ENCODE measurements around the gene PHETA2. TPM values are rescaled to one million over a fixed set of nuclear protein-coding genes. Genes with fewer than 3 reads are reported as not detected.
"Not testable (repeated sequence)": the region's sequence is repeated elsewhere in the genome, so short reads cannot be mapped to it uniquely, and the experiment has no call there.

The PHETA2 gene
- total RNA-seq, 1 donor from 2014 or later = 3.0 TPM

DNA sequence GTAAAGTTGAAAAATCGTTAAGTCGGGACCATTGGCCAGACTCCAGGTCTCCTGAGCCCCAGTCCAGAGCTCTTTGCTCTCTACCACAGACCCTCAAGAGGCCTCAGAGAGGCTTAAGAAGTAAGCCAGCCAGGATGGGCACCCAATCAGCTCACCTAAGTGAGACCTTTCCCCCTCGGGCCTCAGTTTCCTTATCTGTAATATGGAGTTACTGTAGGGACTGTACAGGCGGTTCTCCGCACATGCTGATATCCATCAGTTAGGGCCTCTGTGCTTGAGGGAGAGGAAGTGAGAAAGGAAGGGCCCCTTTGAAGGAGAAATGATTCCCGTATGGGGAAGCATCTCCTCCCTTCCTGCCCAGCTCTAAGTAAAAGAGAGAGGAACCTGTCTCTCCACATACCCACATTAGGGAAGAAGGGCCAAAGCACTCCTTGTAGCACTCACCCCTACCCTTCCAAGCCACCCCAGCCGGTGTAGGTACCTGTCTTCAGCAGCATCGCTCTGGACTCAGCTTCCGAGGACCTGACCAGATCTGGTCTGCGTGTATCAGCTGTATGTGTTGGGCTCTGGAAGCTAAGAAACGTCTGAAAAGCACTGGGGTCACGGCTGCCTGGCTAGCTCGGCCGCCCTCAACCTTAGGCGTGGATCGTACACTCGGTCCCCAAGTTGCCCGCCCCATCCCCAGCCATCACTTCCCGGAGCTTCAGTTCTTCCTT lies 4.1 kb upstream of the PHETA2 start:
- no peak for DNase-seq

DNA sequence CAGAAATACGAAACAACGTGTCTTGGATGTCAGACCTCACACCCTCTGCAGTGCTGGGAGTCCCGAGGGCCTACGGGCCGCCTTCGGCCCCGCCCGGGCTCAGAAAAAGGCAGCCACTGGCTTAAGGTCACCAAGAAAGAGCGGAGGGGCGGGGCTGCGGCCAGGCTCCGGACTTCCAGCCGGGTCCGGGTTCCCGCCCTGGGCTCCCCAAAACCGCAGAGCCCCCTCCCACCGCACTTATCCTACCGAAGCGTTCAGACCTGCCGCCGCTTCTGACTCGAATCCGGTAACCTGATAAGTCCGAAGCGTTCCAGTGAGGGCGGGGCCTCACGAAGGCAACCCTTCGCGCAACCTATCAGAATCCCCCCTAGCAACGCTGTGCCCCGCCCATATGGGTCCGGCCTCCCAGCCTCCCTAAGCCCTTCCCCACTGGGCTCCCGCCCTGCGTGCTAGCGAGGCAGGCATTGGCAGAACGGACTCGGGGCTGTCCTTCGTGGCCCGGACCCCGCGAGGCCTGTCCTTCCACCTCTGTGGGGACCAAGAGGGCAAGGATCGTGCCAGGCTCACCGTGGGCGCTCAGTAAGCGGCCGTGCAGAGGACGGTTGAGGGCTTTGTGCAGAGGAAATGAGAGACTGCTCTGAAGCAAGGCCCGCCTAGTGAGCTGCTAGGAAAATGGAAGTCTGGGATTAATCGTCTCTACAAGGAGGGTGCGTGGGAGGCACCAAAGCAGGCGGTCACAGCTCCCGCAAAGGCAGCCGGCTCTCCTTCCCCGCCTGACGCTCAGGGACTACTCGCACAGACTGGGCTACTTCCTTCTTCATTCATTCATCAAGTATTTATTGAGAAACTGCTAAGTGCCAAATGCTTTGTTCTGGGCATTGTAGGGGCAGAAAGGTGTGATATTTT lies 3.3 kb upstream of the PHETA2 start, which contains the start of gene NAGA:
Gene NAGA (minus strand): TSS at position 296 of the 906 bp plus-strand sequence. CDS start 515 bp downstream, outside the sequence.
- peak; percentile 97 for DNase-seq

DNA sequence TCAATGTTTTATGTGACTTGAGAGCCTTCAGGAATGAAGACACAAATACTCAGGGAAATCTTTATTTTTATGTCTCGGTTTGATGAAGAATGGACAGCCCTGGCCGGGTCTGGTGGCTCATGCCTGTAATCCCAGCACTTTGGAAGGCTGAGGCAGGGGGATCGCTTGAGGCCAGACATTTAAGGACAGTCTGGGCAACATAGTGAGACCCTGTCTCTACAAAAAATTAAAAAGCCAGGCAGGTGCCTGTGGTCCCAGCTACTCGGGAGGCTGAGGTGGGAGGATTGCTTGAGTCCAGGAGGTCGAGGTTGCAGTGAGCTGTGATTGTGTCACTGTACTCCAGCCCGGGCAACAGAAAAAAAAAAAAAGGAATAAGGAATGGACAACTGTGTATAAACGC lies 2.5 kb upstream of the PHETA2 start:
- DNase-seq = not testable (repeated sequence)

DNA sequence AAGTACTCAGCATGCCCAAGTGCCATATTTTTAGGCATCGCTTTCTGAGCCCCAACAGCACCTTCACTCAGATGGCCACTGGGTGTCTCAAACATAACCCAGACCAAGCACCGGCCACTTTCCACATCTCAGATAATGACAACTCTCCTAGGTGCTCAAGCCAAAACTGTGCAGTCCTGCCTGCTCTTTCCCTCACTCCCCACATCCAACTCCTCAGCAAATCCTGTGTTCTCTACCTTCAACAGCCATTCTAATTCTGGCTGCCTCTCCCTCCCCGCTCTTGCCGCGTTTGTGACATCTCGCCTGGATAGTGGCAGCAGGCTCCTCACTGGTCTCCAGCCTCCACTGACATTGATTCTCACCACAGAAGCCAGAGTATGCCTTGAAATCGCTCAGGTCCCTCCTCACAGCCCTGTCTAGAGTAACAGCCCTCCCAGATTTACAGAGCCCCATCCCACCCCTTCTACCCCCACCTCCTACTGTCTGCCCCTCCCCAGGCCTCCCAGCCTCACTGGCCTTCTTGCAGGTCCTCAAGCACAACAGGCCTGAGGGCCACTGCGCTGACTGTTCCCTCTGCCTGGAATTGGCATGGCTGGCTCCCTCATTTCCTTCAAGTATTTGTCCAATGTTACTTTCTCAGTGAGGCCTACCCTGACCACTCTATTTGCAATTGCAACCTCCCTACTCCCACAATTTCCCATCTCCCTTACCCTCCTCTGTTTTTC lies 1.3 kb upstream of the PHETA2 start:
- no peak for DNase-seq

DNA sequence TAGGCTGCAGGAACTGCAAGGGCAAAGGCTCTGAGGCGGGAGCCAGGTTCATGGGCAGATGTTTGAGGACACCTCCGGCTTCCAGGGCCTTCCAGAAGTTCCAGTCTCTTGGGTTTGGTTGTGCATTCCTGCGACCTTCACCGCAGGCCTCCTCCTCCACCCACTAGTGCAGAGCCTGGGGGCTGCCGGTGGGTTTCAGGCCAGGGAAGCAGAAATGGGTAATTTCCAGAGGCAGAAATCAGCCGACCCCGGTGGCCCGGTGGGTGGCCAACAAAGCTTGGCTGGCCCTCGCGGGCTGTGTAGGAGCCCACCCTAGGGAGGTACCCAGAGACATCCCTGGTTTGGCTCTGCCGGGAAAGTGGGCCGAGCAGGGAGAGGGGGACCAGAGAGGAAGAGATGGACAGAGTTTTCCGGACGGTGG lies 417 bp upstream of the PHETA2 start:
- no peak for DNase-seq

DNA sequence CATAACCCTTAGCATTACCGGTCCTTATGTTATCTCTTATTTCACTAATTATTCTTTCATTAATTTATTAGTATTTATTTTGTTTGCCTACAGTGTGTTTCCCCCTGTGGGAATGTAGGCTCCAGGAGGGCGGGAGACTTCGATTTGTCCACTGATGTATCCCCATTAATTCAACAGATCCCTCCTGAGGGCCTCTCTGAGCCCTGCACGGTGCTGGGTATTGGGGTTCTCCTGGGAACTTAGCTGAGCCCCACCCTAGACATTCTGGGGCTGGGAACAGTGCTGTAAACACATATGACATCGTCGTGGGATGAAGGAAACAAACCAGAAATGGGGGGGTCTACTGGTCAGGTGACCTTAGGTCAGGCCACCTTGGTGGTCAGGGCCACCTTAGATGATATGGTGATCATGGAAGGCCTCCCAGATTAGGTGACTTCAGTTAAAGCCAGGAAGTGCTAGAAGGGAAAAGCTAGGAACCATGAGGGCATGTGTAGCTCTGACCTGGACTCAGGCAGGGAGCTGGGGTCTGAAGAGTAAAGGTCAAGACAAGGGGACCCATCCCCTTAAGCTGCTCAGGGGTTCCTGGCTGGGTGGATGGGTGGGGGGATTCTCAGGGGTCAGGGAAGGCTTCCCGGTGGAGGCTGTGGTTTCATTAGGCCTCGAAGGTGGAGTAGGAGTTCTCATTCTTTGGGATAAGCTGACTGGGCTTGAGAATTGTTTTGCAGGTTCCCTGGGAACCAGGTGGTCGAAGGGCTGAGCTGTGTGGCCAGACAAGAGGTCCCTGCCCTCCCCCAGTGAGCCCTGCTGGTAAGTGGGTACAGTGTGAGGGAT lies 1.0 kb downstream of the PHETA2 start:
- no peak for DNase-seq

DNA sequence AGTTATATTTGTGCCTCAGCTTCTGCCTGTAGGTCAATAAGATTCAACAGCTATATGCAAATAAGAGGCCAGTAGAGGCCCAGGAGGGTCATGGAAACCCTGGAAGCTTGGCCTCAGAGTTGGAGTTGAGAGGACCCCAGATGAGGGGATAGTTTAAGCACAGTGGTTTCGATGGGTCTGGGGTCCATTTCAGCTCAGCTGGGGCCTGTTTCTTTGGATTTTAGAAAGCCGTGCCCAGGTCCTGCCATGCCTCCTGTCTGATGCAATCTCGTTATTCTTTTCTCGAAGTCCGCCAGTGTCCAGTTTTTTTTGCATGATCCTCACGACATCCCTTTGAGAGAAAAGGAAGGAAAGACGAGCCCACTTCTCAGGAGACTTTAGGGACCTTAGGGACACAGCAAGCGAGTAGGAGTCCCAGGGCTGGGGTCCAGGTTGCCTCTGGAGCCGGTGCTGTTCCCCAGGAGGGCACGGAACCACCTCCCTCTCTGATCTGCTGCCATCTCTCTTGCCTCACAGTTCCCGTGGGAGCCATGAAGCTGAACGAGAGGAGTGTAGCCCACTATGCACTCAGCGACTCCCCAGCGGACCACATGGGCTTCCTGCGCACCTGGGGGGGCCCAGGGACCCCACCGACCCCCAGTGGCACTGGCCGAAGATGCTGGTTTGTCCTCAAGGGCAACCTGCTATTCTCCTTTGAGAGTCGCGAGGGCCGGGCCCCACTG lies 2.9 kb downstream of the PHETA2 start:
- DNase-seq = no peak

DNA sequence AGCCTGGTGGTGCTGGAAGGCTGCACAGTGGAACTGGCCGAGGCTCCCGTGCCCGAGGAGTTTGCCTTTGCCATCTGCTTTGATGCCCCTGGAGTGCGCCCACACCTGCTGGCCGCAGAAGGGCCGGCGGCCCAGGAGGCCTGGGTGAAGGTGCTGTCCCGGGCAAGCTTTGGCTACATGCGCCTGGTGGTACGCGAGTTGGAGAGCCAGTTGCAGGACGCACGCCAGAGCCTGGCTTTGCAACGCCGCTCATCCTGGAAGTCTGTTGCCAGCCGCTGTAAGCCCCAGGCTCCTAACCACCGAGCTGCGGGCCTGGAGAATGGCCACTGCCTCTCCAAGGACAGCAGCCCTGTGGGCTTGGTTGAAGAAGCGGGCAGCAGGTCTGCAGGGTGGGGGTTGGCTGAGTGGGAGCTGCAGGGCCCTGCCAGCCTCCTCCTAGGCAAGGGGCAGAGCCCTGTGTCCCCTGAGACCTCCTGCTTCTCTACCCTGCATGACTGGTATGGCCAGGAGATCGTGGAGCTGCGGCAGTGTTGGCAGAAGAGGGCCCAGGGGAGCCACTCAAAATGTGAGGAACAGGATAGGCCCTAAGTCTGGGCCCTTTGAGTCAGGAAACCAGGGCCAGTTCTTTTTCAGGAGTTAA lies 3.6 kb downstream of the PHETA2 start:
- no peak for DNase-seq

DNA sequence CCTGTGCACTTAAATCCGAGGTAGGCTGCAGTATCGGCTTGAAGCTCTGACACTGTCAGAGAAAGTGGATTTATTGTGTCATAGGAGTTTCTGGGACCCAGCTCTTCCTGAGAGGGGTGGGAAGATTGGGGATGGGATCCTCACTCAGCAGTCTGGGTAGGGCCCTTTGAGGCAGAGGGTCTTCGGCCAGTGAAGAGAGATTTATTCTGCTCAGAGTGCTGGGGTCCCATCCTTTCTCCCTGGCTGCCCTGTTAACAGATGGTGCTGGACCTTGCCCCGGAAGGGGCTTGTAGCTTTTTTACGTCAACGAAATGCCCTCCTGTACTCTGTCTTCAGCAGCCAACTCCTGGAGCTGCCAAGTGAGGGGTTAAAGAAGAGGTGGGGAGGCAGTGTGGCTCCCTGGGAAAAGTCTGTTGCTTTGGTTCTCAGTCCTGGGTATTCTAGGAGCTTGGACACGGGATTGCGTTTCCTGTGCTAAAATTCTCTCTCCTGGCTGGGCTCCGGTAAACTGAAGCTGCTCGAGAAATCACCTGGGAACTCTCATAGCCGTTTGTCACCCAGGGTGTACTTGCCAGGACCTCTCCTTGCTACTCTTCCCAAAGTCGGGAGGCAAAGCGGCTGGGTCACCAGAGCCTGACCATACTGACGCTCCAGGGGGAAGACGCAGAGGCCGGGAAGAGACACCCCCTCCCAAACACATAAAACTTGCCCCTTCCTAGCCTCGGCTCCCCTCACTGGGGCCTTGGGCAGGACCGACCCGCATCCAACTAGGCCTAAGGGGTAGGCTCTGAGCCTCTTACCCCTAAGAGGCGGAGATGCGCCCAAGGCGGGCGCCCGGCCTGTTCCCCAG lies 4.6 kb downstream of the PHETA2 start:
- DNase-seq = no peak

DNA sequence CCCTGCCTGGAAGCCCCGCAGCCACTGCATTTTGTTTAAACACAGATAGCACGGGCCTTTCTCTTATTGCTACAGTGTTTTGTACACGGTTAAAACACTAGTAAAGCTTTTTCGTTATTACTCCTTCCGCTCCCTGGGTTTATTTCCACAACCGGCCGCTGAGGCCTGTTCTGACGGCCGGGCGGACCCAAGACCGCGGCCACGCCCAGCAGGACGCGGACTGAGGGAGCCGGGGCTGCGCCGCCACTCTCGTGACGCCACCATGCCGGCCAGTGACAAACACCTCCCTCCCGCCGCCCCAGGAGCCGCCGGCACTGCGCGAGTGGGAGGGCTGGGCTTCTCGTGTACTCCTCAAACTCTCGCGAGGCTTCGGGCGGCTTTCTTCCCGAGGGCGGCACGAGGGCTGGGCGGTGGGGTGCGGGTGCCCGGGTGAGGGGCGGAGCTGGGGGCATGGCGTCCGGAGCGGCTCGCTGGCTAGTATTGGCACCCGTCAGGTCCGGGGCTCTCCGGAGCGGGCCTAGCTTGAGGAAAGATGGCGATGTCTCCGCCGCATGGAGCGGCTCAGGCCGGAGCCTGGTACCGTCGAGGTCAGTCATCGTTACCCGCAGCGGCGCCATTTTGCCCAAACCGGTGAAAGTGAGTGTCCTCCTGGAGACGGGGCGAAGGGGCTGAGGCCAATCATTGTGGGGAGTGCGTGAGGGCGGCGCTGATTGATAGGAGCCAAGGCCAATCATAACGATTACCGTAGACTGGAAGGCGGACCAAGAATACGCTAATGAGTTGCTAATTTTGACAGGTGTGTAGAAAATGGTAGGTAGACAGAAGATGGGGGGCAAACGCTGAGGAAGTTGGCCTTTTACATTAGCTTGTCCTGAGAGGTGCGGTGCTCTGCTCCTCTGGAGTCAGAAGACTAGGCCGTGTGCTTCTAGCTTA lies 5.5 kb downstream of the PHETA2 start, which contains the start of gene SMDT1:
Gene SMDT1 (plus strand): TSS at position 382 of the 933 bp plus-strand sequence. CDS start 69 bp downstream, at position 451.
- DNase-seq = peak; percentile 99

DNA sequence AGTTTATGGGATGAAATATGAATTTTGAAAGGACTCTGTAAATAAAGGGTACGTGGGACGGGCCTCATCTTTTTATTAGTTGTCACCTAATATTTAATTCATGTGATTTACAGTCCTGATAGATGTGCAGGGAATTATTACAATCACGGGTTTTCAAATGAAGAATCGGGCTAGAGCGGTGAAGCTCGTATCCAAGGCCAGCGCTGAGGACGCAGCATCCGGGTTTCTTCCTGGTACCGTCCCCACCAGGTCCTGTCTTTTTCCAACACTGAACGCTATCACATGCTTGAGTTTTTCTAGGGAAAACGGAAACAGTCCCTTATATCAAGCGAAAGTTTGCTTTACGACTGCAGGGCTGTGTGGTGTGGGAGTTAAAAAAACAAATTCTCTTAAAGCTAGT lies 6.2 kb downstream of the PHETA2 start:
- peak; percentile 7 for DNase-seq

DNA sequence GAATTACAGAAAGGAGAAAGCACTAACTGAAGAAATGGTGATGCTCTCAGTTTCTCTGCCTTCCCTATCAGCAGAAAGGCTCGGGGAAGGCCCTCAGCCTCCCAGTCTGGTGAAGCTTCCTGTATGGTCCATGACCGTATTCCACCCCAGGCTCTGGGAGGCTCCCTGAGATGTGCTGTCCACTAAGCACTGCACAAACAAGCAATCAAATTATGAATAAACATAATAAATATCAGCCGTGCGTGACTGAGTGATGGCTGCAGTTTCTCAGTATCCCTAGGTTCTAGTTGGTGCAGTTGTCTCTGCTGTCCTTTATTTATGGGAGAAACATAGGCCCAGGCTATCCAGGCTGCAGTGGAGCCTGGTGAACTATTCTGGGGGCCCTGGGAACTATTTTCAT lies 9.1 kb downstream of the PHETA2 start:
- DNase-seq = no peak

DNA sequence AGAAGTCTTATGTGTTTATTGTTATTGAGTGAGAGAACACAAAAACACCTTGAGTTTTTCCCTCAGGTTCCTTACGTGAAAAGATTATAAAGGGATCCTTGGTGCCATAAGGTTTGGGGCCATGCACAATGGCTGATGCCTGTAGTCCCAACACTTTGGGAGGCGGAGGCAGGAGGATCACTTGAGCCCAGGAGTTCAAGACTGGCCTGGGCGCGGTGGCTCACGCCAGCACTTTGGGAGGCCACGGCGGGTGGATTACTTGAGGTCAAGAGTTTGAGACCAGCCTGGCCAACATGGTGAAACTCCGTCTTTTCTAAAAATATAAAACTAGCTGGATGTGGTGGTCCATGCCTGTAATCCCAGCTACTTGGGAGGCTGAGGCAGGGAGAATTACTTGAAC lies 10.8 kb downstream of the PHETA2 start:
- no peak for DNase-seq

DNA sequence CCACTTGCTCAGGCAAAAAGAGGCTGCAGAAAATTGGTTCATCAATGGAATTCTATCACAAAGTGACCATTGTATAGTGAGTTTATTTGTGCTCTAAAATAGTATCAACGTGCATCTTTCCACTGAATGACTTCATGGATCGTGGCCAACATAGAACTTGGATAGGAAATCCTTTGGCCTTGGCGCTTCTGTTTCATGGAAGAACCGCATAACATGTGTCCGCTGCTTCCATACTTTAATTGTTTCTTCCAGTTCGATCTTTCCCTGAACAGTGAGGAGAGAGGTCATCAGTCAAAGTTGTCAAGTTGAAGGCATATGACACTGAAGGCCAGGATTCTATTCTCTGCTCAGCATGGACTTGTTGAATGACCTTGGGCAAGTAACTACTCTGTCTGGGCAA lies 12.0 kb downstream of the PHETA2 start:
- no peak for DNase-seq

DNA sequence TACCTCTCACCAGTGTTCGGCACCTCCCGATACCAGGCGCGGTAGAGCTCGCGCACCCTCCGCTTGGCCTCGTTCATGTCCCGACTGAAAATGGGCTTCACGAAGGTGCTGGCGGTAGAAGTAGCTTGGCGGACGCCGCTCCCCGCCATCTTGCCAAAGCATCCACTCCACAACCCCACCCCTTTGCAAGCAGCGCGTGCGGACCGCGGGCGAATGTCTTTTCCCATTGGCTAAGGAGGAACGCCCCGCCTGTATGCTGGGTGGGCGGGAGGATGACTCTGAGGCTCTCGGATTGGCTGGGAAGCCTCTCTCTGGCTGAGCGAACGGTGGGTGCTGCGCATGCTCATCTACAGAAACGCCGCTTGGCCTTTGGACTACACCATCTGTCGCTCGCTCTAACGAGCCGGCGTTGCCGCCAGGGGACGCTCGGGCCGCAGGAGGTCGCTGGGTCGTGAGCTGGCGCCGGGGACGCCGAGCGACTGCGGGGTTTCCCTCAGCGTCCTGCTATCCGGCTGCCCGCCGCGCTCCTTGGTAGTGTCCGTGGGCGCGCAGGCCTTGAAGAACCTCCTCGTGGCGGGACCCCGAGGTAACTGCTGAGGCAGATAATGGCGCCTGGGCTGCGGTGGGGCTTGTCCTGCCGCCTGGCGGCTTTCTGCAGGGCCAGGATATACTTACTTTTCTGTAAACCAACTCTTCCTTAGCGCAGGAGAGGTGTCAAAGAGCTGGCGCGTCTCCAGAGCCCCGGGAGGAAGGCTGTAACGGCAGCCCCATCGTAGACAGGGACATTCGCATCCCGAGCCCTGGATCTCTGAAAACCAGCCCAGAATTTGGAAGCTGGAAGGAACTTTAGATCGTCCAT lies 16.8 kb downstream of the PHETA2 start, which contains the start of gene NDUFA6:
Gene NDUFA6 (minus strand): TSS at position 177 of the 859 bp plus-strand sequence. CDS start 28 bp downstream, at position 149.
- DNase-seq = peak; percentile 99

DNA sequence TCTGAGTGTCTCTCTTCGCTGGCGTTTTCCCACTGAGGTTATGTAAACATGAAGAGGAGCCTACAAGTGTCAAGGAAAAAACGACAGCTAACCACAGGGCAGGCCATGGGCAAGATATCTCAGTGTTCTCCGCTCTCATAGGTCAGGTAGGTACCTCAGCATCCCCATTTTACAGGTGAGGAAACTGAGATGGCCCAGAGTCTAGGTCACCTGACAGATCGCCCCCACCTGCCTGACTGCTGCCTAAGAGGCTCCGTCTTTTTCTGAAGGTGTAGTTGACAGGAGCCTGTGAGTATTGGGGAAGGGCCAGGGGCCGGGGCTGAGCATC lies 17.4 kb downstream of the PHETA2 start:
- DNase-seq = no peak

DNA sequence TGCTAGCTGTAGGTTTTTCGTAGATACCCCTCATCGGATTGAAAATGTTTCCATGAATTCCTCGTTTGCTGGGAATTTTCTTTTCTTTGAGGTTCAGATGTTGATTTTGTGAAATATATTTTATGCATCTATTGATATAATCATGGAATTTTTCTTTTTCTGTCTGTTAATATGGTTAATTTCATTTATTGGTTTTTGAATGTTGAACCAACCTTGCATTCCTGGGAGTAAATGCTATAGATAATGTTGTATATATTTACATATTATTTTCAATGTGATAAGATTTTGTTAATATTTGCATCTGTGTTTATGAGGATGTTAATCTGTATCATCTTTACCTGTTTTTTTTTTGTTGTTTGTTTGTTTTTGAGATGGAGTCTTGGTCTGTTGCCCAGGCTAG lies 27.2 kb downstream of the PHETA2 start:
- DNase-seq = no peak
